SK-N-SH (cell line): ENCODE results near the gene SNAP25.

Experiments used
- FOXM1 ChIP-seq: IDR thresholded peaks from 2 replicates; pipeline ENCODE4 v1.4.0; 2012; ENCODE audit warnings: low read depth, mild to moderate bottlenecking
- POLR2AphosphoS5 ChIP-seq: IDR thresholded peaks from 2 replicates; pipeline ENCODE4 v1.6.1; 2012; ENCODE audit warnings: low read depth, low read length
- RAD21 ChIP-seq: IDR thresholded peaks from 2 replicates; pipeline ENCODE4 v1.6.1; 2012; ENCODE audit warnings: mild to moderate bottlenecking, low read length

DNA sequence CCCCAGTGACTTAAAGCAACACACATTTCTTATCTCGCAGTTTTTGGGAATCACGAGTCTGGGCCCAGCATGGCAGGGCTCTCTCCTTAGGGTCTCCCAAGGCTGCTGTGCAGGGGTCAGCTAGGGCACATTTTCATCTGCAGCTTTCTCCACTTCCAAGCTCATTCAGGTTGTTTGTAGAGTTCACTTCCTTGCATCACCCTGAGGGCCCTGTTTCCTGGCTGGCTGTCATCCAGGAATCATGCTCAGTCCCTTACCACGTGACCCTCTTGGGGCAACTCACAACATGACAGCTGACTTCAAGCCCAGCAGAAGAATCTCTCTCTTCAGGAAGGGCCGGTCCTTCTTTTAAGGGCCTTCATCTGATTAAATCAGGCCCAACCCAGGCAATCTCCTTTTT lies 21.3 kb downstream of the SNAP25 start:
- no peak for TF ChIP-seq FOXM1
- TF ChIP-seq RAD21: no peak
- TF ChIP-seq POLR2AphosphoS5: no peak
